Panc1 (cell line): ENCODE results near the gene PANK2.

Experiments used
- POLR2AphosphoS5 ChIP-seq: IDR thresholded peaks from 2 replicates; pipeline ENCODE4 v1.6.1; 2012; ENCODE audit warnings: mild to moderate bottlenecking, low read depth, low read length, moderate library complexity
- TF ChIP-seq, protein P1 (sequence below): fragments of 450-650 bp; IDR thresholded peaks from 2 replicates; pipeline ENCODE4 v1.5.1; 2017; ENCODE audit warnings: mild to moderate bottlenecking

DNA sequence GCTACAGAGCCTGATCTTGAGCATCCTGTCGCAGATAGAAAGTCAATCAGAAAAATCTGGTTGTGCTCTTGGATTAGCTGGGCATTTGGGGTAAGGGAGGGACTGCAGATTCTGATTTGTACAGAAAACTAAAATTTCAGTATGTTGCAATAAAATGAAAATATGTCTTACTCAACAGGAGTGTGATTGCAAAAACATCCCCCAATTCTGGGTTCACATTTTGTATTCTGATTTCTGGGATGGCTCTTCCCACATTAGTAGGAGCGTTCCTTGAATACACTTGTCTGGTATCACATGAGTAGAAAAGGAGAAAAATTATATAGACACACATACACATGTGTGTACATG, 40.5 kb downstream of the PANK2 start:
- TF ChIP-seq, protein P1, sequence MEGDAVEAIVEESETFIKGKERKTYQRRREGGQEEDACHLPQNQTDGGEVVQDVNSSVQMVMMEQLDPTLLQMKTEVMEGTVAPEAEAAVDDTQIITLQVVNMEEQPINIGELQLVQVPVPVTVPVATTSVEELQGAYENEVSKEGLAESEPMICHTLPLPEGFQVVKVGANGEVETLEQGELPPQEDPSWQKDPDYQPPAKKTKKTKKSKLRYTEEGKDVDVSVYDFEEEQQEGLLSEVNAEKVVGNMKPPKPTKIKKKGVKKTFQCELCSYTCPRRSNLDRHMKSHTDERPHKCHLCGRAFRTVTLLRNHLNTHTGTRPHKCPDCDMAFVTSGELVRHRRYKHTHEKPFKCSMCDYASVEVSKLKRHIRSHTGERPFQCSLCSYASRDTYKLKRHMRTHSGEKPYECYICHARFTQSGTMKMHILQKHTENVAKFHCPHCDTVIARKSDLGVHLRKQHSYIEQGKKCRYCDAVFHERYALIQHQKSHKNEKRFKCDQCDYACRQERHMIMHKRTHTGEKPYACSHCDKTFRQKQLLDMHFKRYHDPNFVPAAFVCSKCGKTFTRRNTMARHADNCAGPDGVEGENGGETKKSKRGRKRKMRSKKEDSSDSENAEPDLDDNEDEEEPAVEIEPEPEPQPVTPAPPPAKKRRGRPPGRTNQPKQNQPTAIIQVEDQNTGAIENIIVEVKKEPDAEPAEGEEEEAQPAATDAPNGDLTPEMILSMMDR: no peak
- 0 out of 2 replicates have a peak, but pooled peaks have one; percentile 16 for TF ChIP-seq POLR2AphosphoS5
